Kidney (tissue), 14 donors: Measurements from ENCODE around the gene FAM210A. TPM values are rescaled to one million over a fixed set of nuclear protein-coding genes. Genes with fewer than 3 reads are reported as not detected.

Experiments
- DNase-seq, 5 donors: peaks; one replicate each; pipeline ENCODE4 v3.0.0-alpha.2; 2013 to 2020
- FAIRE-seq: peaks from 2 replicates; lab custom pipeline; 2012; peaks lifted over from hg19 to GRCh38; lab: Jason Lieb, UNC
- H3K27ac ChIP-seq, 2 donors: one replicate each; pipeline ENCODE4 v1.7.0; 2013; ENCODE audit warnings: low read depth in 2 of 2, low read length in 2 of 2, inconsistent platforms in 1 of 2
- H3K27me3 ChIP-seq: one replicate; pipeline ENCODE4 v1.7.1; 2013; ENCODE audit warnings: low read length, inconsistent platforms; ENCODE audit not compliant: control insufficient read depth, insufficient read depth
- H3K36me3 ChIP-seq, 3 donors: one replicate each; pipeline versions ENCODE4 v1.7.0 to v1.7.1; 2013; ENCODE audit warnings: low read length in 3 of 3, control low read depth in 1 of 3, inconsistent platforms in 1 of 3; ENCODE audit not compliant: insufficient read depth in 3 of 3, control insufficient read depth in 2 of 3
- H3K4me1 ChIP-seq, 3 donors: one replicate each; pipeline versions ENCODE4 v1.7.0 to v1.7.1; 2013; ENCODE audit warnings: low read length in 3 of 3, inconsistent platforms in 1 of 3, low read depth in 1 of 3; ENCODE audit not compliant: control insufficient read depth in 2 of 3, insufficient read depth in 2 of 3
- H3K4me3 ChIP-seq, 3 donors: one replicate each; pipeline versions ENCODE4 v1.7.0 to v1.8.1; 2013; ENCODE audit warnings: low read length in 3 of 3, control low read depth in 1 of 3, inconsistent platforms in 1 of 3
- H3K9ac ChIP-seq, 3 donors: one replicate each; pipeline versions ENCODE4 v1.7.0 to v1.7.1; 2013; ENCODE audit warnings: low read length in 3 of 3, control low read depth in 1 of 3, inconsistent platforms in 1 of 3
- H3K9me3 ChIP-seq, 3 donors: one replicate each; pipeline versions ENCODE4 v1.7.0 to v1.7.1; 2013; ENCODE audit warnings: low read length in 3 of 3, control low read depth in 1 of 3, inconsistent platforms in 1 of 3; ENCODE audit not compliant: control insufficient read depth in 2 of 3, insufficient read depth in 1 of 3
- CTCF ChIP-seq: IDR thresholded peaks from 3 replicates; pipeline ENCODE4 v1.5.1; 2012; ENCODE audit warnings: mild to moderate bottlenecking, moderate library complexity, borderline replicate concordance; ENCODE audit not compliant: insufficient read depth; ENCODE audit errors: extremely low read depth
- intact Hi-C: fragments of 100-400 bp; cut with DNase I; formaldehyde crosslinking; loops from one replicate; pipeline ENCODE4 v1.11.1; 2022
- polyA plus RNA-seq: library from polyadenylated mRNA; stranded (reverse); fragments of 350-450 nt; fragmentation: Illumina TruSeq; extraction: RNeasy Lipid Tissue Mini Kit (QIAGEN cat#74804); gene quantifications from one replicate; pipeline ENCODE4 v1.2.3, GENCODE V29; 2014; ENCODE audit warnings: low read depth, low replicate concordance; ENCODE audit not compliant: insufficient read depth
- total RNA-seq: library from RNA; stranded (reverse); fragmentation: NEBNext Ultra II Directional; extraction: Animal tissue kit (Norgen Biotek cat#: 25700); gene quantifications from one replicate; pipeline ENCODE4 v1.2.1, GENCODE V29; 2021
- donor health status: control.
- donor health status: control.
- donor health status: control.
- donor health status: control.
- donor health status: control.
- donor health status: DM: yes; HTN: yes; CAD: no.
- donor health status: Normal renal cell carcinoma (clear cell type).

The FAM210A gene
- total and polyA plus RNA-seq, 2 donors from 2014 or later, result 13.7 to 18.0 TPM

- Histone ChIP-seq H3K4me1 (peaks cover 0 to 5% (median 0%) of the 10 kb centered on the region in 3 donors), H3K27ac (no peak overlapping the region), H3K27me3 (no peaks in the 10 kb centered on the region), H3K4me3 (no peak overlapping the region), H3K36me3 (peaks cover 0 to 2% (median 0%) of the 10 kb centered on the region in 3 donors), H3K9me3 (no peaks in the 10 kb centered on the region), H3K9ac (no peak overlapping the region)
- FAIRE-seq, result no peak
- no peak for TF ChIP-seq CTCF
- intact Hi-C loops, result no loop called here
- peak in 1 of 5 donors; percentile 53 for DNase-seq
Observed at GRCh38 chr18:13660510-13660909, 65.8 kb downstream of the FAM210A start.

GRCh38 chr18:13658436-13659204, 67.7 kb downstream of the FAM210A start:
- intact Hi-C loops, result no loop called here
- Histone ChIP-seq H3K27me3 (no peaks in the 10 kb centered on the region), H3K4me1 (peaks cover 0 to 5% (median 0%) of the 10 kb centered on the region in 3 donors), H3K27ac (no peak overlapping the region), H3K36me3 (no peaks in the 10 kb centered on the region), H3K4me3 (no peak overlapping the region), H3K9me3 (no peaks in the 10 kb centered on the region), H3K9ac (no peak overlapping the region)
- no peak for TF ChIP-seq CTCF
- DNase-seq (no peak), FAIRE-seq (no peak)

- intact Hi-C loops, result no loop called here
- Histone ChIP-seq H3K36me3 (no peaks in the 10 kb centered on the region), H3K4me1 (peaks cover 0 to 5% (median 0%) of the 10 kb centered on the region in 3 donors), H3K9ac (no peak overlapping the region), H3K9me3 (no peaks in the 10 kb centered on the region), H3K27me3 (no peaks in the 10 kb centered on the region), H3K4me3 (no peak overlapping the region), H3K27ac (no peak overlapping the region)
- no peak for FAIRE-seq
- no peak for DNase-seq
- no peak for TF ChIP-seq CTCF
Observed at GRCh38 chr18:13657974-13658373, 68.4 kb downstream of the FAM210A start.
